HG03066 (cell line): ENCODE results near the gene RGS3.
"Not testable (repeated sequence)": the region's sequence is repeated elsewhere in the genome, so short reads cannot be mapped to it uniquely, and the experiment has no call there.

Source experiments
- ATAC-seq: cut with Tn5 transposase; IDR thresholded peaks from one replicate; pipeline ENCODE4 v1.9.1; 2021; ENCODE audit warnings: low read depth; ENCODE audit not compliant: unreplicated experiment

RGS3 gene

GRCh38 chr9:113485761-113486115 lies 22.2 kb downstream of the RGS3 start:
- ATAC-seq, result no peak

GRCh38 chr9:113486327-113486726 lies 22.8 kb downstream of the RGS3 start:
- ATAC-seq, result no peak

- ATAC-seq, result no peak
Observed at GRCh38 chr9:113488071-113488470, 24.5 kb downstream of the RGS3 start.

- no peak for ATAC-seq
Observed at GRCh38 chr9:113488490-113488889, 25.0 kb downstream of the RGS3 start.

GRCh38 chr9:113491147-113491546 lies 27.6 kb downstream of the RGS3 start:
- not testable (repeated sequence) for ATAC-seq

GRCh38 chr9:113492343-113493202 lies 29.0 kb downstream of the RGS3 start:
- no peak for ATAC-seq

GRCh38 chr9:113493203-113493520 lies 29.6 kb downstream of the RGS3 start:
- ATAC-seq, result no peak

- no peak for ATAC-seq
Observed at GRCh38 chr9:113495526-113495925, 32.0 kb downstream of the RGS3 start.

- no peak for ATAC-seq
Observed at GRCh38 chr9:113497051-113497450, 33.5 kb downstream of the RGS3 start.

- no peak for ATAC-seq
Observed at GRCh38 chr9:113499153-113499875, 35.8 kb downstream of the RGS3 start.

GRCh38 chr9:113499876-113500497 lies 36.5 kb downstream of the RGS3 start:
- ATAC-seq, result no peak

- ATAC-seq, result no peak
Observed at GRCh38 chr9:113501129-113501686, 37.7 kb downstream of the RGS3 start.

- ATAC-seq, result no peak
Observed at GRCh38 chr9:113501852-113502251, 38.3 kb downstream of the RGS3 start.

GRCh38 chr9:113502427-113503034 lies 39.0 kb downstream of the RGS3 start:
- no peak for ATAC-seq

GRCh38 chr9:113503131-113503541 lies 39.6 kb downstream of the RGS3 start:
- no peak for ATAC-seq

GRCh38 chr9:113503613-113504211 lies 40.2 kb downstream of the RGS3 start:
- no peak for ATAC-seq

- no peak for ATAC-seq
Observed at GRCh38 chr9:113504725-113505590, 41.4 kb downstream of the RGS3 start.

- no peak for ATAC-seq
Observed at GRCh38 chr9:113506090-113506589, 42.6 kb downstream of the RGS3 start.

GRCh38 chr9:113507256-113507655 lies 43.7 kb downstream of the RGS3 start:
- no peak for ATAC-seq
